ENCODE results near the gene SGPL1.

Gene SGPL1

DNA sequence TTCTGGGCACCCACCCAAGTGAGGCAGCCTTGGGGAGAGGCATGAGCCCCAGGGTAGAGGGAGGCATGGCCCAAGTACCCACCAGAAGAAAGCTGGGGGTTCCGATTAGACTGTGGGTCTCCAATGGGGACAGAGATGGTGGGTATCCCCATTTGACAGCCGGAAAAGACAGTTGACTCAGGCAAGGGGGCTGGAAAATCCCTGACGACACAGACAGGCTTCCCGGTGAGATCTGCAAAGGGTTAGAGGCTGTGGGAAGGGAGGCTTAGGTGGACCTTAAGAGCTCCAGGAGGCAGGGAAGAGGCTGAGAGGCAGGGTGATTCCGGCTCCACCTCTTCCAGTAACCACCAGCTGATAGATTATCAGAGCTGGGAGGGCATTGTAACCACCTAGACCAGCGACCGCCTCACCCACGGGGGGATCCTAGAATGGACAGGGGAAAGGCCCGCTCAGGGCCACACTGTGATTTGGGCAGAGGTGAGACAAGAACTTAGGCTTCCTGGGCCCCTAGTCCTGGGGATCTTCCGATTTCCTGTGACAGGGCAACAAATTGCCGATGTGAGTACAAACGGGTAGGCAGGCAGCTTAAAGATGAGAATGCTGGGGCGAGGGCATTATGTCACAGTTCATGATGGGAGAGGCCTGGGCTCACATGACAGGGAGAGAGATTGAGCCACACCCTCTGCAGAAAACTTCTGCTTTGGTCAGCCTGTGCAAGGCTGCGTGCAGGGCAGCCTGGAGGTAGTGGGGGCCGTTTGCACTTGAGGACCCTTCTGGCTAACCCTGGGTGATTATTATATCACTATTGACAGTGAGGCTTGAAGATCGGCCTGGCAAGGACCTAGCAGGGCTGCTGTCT lies 36.0 kb upstream of the SGPL1 start:
- in situ Hi-C loops (cut with HindIII; ENCODE audit: low sequenced_read_pairs), result no loop called here

DNA sequence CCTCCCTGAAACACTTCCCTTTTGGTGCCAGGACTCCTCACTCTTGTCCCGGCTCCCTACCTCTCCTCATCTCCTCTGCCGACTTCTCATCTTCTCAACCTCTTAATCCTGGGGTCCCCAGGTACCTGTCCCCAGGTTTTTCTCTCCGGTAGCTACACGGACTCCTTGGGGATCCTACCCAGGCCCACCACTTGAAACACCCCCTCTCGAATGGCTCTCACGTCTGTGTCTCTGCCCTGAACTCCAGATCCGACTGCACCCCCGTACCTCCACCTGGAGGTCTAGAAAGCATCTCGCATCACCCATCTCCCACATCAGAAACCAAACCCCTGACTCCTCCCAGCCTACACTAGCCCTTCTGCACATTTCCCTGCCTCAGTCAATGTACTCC lies 35.4 kb upstream of the SGPL1 start:
- in situ Hi-C loops (cut with HindIII; ENCODE audit: low sequenced_read_pairs), result no loop called here

DNA sequence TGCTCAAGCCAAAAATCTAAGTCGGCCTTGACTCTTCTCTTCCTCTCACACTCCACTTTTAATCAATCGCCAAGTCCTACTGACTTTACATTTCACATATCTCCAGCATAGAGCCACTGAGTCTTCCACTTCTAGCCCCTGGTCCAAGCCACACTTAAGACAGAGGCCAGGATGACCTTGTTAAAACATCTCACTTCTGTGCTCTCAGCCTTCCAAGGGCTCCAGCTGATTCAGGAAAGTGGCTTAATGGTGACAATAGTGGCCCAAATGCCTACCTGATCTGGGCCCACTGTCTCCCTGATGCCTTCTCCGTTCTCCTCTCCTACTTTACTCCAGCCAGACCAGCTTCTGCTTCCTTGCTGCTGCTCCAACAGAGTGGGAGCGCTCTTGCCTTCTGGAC lies 35.0 kb upstream of the SGPL1 start:
- in situ Hi-C loops (cut with HindIII; ENCODE audit: low sequenced_read_pairs), result no loop called here

DNA sequence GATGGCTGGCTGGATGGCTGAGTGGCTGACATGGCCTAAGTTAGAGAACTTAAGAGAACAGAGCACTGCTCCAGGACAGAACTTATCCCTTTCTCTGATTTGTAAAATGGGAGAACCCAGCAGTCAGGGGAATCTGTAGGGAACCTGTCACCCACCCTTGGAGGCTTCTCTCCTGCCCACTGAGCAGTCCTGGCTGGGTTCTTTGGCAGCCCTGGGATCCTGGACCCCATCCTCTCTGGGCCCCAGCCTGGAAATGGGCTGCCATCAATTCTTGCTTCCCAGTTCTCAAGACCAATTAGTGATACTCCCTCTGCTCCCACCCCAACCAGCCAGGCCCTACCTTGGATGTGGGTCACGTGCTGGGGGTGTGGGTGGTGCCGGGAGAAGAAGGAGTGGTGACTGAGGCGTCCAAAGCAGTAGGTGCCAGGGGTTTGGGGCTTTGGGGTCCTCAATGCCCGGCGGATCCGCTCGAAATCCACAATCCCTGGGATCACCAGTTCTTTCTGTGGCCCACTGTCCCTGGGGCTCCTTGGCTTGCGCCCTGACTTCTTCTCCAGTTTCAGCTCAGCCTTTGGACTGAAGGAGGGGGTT lies 34.2 kb upstream of the SGPL1 start:
- in situ Hi-C loops (cut with HindIII; ENCODE audit: low sequenced_read_pairs), result no loop called here

DNA sequence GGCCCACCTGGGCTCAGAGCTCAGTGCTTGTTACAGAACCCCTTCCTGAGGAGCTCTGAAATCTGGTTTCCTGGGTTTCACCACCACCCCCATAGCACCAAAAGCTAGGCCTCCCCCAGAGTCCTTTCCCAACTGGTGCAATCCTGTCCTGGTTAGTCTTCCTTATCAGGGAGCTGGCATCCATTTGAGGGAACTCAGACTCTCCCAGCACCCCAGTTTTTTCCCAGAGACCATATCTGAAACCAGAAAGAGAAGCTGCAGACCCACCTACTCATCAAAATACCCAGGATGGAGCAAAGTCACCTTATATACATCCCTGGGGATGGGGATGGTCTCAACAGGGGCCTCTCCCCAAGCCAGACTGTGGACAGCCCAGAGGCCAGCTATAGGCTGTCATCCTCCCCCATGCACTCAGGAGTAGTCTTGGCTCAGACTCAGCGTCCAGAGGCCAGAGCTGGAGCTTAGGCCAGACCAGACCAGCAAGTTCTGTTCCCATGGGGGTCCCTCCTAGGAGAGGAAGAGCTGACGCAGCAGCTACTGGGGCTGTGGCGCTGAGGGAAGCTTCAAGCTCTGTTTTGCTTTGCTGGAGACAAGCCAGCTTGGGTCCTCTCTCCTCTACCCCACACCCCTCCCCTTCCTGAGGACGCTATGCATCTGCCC lies 33.5 kb upstream of the SGPL1 start:
- in situ Hi-C loops (cut with HindIII; ENCODE audit: low sequenced_read_pairs), result no loop called here

DNA sequence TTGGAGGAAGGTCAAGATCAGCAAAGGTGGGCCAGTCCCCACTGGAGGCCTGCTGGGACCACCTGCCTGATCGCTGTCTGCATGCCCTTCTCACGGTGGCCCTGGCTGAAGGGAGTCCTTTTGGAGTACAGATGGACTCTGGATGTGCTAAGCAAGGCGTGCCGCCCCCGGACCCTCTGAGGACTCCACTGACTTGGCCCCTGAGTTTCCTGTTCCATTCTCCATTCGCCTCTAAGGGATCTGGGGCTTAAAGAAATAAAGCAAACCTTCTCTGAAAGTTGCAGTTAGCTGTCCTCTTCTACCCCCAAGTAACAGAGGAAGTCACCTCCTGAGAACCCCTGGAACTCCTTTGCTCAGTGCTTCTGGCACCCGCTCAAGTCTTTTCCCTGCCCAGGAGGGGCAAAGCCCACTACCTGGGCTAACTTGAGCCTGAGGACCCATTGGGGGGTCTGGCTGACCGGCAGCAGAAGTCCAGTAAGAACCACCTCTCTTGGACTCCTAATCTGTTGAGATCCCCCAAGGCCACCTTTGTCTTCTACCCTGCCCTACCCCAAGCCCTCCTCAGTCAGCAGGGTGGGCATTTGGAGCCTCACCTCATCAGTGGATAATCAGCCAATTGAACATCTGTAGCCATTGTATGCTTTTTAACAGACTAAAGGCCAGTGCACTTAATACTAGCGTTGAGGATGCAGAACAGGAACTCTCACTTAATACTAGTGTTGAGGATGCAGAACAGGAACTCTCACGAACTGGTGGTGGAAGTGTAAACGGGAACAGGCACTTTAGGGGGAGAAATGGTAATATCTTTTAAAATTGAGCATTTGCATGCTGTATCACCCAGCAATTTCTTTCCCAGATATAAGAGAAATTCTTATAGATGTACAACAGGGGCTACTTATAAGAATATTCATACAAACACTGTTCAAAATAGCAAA lies 32.7 kb upstream of the SGPL1 start:
- in situ Hi-C loops (cut with HindIII; ENCODE audit: low sequenced_read_pairs), result no loop called here

DNA sequence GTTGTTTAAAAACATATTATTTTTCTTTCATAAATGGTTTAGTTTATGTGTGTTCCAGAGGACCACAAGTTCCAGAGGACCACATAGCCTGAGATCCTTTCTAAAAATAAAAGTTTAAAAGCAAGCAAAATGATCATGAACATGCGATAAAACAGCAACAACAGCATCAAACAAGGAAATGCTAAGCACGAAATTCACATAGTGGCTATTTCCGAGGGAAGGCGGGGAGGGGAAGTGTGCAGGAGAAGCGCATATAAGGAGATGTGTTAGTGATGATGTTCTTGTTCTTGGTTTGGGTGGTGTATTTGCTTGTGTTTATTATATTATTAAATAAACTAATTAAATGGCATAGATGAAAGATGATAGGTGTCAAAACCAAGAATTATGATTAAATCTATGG lies 31.7 kb upstream of the SGPL1 start:
- in situ Hi-C loops (cut with HindIII; ENCODE audit: low sequenced_read_pairs), result no loop called here

DNA sequence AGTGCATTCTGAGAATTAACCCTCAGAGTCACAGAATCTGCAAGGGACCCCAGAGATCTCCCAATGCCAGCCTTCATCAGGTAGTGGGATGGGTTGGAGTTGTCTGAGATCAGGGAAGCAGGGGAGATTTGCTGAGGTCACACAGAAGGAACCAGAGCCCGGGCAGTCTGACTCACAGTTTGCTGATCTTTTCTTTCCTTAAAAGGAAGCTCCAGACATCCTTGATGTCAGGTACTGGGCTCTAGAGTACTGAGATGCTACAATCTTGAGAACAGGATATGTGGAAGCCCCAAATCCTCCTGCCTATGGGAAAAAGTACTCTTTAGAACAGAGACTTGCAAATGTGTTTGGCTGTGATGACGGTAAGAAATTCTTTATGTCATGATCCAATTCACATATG lies 31.3 kb upstream of the SGPL1 start:
- in situ Hi-C loops (cut with HindIII; ENCODE audit: low sequenced_read_pairs), result no loop called here

DNA sequence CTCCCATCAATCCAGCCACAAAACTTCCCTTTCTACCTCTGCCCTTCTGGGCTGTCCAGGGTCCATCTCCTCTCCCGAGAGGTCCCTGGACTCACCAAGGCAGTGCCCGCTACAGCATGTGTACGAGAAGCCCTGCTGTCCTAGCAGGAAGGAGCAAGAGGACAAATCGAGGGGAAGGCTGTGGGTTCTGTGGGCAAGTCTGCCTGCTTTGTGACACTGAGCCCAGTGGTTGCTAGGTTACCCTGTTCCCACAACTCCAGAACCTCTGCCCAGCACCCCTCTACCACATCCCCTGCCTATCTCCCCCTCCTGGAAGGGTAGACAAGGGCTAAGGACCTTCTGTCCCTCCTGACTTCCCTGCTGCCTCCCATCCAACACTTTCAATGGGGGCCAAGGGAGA lies 30.6 kb upstream of the SGPL1 start, which contains the start of gene TBATA:
TSS of gene TBATA (minus strand) at position 188 of the 400 bp plus-strand sequence. CDS start 1,998 bp downstream, outside the sequence.
- in situ Hi-C loops (cut with HindIII; ENCODE audit: low sequenced_read_pairs), result no loop called here

DNA sequence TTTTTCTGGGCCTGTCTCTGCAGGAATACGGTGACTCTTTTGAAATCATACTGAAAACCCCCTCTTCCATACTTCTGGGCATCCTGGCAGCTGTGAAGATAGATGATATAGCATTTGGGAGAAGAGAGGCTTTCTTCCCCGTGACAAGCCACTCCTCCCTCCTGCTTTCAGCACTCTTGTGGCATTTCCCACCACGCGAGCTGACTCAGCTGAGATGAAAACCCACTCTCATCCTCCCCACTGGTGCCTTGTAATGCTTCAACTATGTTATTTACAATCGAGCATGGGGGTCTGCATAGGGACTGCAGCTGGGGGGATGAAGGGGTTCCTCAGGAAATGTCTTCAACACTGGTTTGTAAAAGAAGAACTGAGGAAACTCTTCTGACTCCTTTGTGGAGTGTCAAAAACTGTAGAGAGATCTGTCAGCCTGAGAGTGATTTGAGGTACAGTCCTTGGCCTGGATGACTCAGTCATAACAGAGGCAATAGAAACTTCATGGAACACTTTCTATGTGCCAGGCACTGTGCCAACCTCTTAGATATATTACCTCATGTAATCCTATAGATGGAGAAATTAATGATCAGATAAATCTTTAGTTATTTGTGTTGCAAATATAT lies 28.8 kb upstream of the SGPL1 start:
- in situ Hi-C loops (cut with HindIII; ENCODE audit: low sequenced_read_pairs), result no loop called here

DNA sequence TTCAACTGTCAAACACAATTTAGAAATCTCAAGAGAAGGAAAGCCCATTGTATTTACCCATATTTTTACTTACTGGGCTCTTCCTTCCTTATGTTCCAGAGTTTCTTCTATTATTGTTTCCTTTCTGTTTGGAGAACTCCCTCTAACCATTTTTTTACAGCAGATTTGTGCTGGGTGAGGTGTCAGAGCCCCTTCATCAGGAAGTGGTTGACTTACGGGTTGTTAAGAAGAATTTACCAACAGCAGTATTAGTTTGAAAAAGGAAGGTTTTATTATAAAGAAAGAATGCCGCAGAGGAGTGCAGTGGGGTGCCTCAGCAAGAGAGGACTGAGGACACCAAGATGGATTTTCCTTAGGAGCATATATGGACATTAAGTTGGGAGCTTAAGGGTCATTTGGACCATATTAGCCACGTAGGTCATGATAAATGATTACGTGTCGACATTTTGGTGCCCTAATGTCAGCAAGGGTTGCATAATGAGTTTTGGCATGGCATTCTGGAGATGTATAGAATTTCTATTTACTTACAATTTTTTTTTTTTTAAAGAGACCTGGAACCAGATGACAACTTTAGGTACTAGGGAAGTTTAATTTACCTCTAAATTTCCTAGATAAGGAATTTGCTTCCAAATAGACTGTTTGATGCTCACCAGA lies 24.2 kb upstream of the SGPL1 start:
- in situ Hi-C loops (cut with HindIII; ENCODE audit: low sequenced_read_pairs), result no loop called here

DNA sequence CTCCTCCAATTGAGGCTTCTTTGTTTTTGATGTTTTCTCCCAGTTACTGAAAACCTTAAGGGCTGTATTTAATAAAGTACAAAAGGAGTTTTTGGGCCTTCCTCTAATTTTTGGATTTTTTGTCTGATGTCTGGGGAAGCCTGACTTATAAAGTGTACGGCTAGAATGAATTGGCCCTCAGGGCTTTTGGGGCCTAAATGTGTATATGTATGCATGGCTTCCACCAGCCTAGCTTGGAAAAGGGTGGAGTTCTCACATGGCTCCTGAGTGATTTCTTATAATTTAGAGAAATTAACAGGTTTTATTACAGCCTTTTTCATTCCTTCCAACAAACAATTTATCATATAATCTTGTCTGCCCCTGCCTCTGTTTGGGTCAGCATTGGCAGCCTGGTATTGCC lies 20.1 kb upstream of the SGPL1 start:
- in situ Hi-C loops (cut with HindIII; ENCODE audit: low sequenced_read_pairs), result no loop called here

DNA sequence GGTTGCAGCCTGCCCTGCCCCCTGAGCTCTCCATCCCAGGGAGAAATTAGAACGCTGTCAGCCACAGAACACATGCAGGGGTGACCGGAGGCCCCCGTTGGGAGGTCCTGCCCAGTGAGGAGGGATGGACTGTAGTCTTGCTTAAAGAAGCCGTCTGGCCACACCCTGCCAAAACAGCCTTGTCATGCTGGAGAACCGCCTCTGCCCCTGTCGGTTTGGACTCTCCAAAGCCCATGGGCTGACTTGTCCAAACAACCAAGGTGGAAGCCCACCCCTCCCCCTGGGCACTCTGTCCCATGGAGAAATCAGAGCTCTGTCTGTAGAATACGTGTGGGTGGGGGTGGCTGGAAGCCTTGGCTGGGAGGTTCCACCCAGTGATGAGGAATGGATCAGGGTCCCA lies 17.9 kb upstream of the SGPL1 start:
- in situ Hi-C loops (cut with HindIII; ENCODE audit: low sequenced_read_pairs), result no loop called here

DNA sequence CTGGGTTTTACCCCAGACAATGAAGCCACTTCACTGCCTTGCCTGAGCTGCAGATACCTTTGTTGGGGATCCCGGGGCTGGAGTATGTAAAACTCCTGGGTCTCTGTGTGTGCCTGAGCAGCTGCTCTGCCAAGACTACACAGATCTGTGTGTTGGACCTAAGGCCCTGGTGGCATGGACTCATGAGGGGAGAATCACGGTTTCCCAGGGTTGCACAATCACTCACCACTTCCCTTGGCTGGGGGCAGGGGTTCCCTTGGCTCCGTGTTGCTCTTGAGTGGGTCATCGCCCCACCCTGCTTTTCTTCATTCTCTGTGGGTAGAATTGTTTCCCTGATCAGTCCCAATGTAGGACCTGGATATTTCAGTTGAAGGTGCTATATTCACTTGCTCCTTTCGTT lies 16.6 kb upstream of the SGPL1 start:
- in situ Hi-C loops (cut with HindIII; ENCODE audit: low sequenced_read_pairs), result no loop called here

DNA sequence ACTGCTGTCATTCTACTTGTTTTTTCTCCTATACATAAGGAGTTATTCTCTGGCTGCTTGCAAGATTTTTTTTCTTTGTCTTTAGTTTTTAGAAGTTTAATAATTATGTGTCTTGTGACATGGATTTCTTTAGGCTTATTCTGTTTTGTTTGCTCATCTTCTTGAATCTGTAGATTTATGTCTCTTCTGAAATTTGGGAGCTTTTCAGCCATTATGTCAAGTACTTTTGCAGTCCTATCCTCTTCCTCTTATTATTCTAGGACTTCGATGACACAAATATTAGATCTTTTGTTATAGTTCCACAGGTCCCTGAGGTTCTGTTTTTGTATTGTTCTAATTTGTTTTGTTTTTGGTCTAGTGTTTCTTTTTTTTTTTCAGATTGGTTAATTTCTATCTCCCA lies 13.9 kb upstream of the SGPL1 start:
- in situ Hi-C loops (cut with HindIII; ENCODE audit: low sequenced_read_pairs), result no loop called here

DNA sequence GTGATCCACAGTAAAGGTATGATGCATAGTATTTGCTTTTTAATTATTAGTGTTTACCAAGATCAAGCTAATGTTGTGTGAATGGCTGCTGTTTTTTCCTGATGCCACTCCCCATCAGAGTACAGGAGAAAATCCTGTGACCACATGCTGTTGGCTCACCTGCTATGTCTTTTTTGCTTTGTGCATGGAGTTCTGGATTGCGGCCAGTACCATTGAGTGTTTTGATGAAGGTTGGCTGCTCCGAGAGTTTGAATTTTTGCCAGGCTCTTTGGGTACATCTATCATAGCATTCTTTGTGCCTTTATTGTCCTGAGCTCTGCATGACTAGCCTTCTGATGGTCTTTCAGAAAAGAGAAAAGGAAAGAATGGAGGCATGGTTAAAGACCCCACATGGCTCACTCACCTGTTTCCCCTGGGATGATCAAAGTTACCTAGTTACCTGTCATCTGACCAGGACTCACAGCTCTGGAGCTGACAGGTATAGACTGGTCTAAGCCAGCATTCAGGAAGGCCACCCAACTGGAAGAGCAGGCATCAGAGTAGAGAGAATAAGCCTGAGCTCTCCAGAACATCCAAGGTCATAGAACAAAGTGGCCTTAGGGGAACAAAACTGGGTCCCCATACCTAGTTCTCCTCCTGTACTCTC lies 11.8 kb upstream of the SGPL1 start:
- in situ Hi-C loops (cut with HindIII; ENCODE audit: low sequenced_read_pairs), result no loop called here

DNA sequence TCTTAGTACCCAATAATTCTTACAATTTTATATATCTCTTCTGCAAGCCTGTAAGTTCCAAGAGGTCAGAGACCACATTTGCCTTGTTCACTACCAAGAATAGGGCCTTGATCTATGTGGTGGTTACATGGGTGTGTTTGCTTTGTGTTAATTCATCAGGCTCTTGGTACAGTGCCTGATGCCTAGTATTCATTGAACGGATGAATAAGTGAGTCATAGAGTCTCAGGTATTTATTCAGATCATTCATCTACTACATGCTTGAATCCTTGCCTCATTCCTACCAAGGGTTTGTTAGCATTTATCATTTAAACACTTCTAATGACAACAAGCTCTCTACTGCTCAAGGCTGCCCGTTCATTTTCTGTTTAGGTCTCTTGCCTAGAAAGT lies 11.3 kb upstream of the SGPL1 start:
- in situ Hi-C loops (cut with HindIII; ENCODE audit: low sequenced_read_pairs), result no loop called here

DNA sequence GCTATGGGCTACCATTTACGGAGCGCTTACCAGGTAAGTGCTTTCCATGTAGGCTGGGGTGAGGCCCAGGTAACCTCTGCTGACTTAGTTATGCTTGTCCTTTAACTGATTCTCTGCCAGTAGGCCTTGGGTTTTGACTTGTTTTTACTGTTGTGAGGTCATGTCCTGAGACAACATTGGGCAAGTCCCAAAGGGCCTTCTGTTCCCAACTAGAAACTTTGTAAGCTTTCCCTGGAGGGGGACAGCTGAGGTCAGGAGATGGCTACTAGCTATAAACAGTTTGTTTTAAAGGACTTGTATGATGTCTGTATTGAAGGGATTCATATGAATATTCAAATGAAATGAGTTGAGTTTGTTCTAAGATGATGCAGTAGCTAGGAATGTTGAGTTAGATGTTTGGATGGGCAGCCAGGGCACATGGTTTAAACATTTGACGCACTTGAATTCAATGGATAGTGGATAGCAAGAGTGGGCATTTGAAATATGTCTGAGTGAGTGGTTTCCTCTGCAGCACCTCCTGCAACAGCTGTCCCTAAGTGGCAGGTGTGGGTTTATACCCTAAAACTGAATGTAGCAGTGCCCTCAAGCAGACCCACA lies 10.0 kb upstream of the SGPL1 start:
- in situ Hi-C loops (cut with HindIII; ENCODE audit: low sequenced_read_pairs), result no loop called here

DNA sequence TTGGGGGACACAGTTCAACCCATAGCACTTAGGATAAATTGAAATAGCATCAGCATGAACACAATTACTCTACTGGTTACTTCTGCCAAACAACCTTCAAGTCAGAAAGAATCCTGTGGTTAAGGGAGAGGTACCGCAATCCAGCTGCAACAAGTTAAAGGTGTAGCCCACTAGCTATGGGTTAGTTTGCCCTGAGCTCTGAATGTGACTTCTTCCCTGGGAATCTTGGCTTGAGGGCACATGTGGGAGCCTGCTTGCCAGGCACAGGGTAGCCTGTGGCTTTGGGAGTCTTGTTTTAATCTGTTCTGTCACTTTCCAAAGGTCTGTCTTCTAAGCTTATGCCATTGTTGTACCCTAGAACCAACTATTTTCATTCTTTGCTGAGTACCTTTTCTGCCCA lies 8.9 kb upstream of the SGPL1 start:
- in situ Hi-C loops (cut with HindIII; ENCODE audit: low sequenced_read_pairs), result no loop called here

Data from DLD1 (cell line).